K562 (cell line): ENCODE measurements around the gene BICDL1. TPM values are rescaled to one million over a fixed set of nuclear protein-coding genes. Genes with fewer than 3 reads are reported as not detected.

ENCODE experiments used
- ATF1 ChIP-seq, 2 experiments: fragments of 450-650 bp in 1 of 2; IDR thresholded peaks; 2 replicates each; pipeline ENCODE4 v1.6.1; 2016; ENCODE audit warnings: missing compliant biosample characterization in 1 of 2, missing genetic modification characterization in 1 of 2
- ATF3 ChIP-seq, 2 experiments: fragments of 450-650 bp in 1 of 2; sonication (generic) in 1 of 2; formaldehyde crosslinking in 1 of 2; IDR thresholded peaks in 1 of 2; conservative IDR thresholded peaks in 1 of 2; 2 replicates each; pipeline versions ENCODE4 v1.6.1 to v1.8.1; 2016 to 2023; ENCODE audit warnings: mild to moderate bottlenecking in 2 of 2, moderate library complexity in 2 of 2, inconsistent platforms in 1 of 2, missing genetic modification reagents in 1 of 2
- E4F1 ChIP-seq: fragments of 250-450 bp; sonication (Bioruptor Pico); IDR thresholded peaks from 2 replicates; pipeline ENCODE4 v1.5.0; 2021; ENCODE audit warnings: mild to moderate bottlenecking, borderline replicate concordance
- GATAD2B ChIP-seq: fragments of 450-650 bp; IDR thresholded peaks from 2 replicates; pipeline ENCODE4 v1.6.1; 2017; ENCODE audit warnings: mild to moderate bottlenecking, borderline replicate concordance
- HDAC6 ChIP-seq: IDR thresholded peaks from 2 replicates; pipeline ENCODE4 v1.6.1; 2012; ENCODE audit warnings: low read depth, mild to moderate bottlenecking, control low read depth, inconsistent platforms, low read length, moderate library complexity
- HEY1 ChIP-seq: fragments of 250-450 bp; sonication (Bioruptor Pico); IDR thresholded peaks from 2 replicates; pipeline ENCODE4 v1.5.0; 2020; ENCODE audit warnings: mild to moderate bottlenecking, moderate library complexity, borderline replicate concordance
- KAT8 ChIP-seq: fragments of 450-650 bp; IDR thresholded peaks from 2 replicates; pipeline ENCODE4 v1.6.1; 2016; ENCODE audit warnings: low read depth, mild to moderate bottlenecking
- PPARD ChIP-seq: fragments of 250-450 bp; sonication (Bioruptor Pico); IDR thresholded peaks from 2 replicates; pipeline ENCODE4 v1.8.0; 2022; ENCODE audit warnings: inconsistent platforms, mild to moderate bottlenecking, moderate library complexity
- RBBP5 ChIP-seq: fragments of 200-600 bp; sonication (generic); IDR thresholded peaks from 2 replicates; pipeline ENCODE4 v1.6.1; 2012; ENCODE audit warnings: borderline replicate concordance, mild to moderate bottlenecking, low read length, control low read depth, inconsistent platforms; ENCODE audit not compliant: insufficient read depth, poor library complexity, severe bottlenecking
- RFX7 ChIP-seq: fragments of 250-450 bp; sonication (Bioruptor Pico); IDR thresholded peaks from 2 replicates; pipeline ENCODE4 v1.5.1; 2021; ENCODE audit warnings: mild to moderate bottlenecking
- SMARCE1 ChIP-seq: fragments of 450-650 bp; IDR thresholded peaks from 2 replicates; pipeline ENCODE4 v1.7.1; 2016; ENCODE audit warnings: mild to moderate bottlenecking
- TAF7 ChIP-seq: fragments of 450-650 bp; IDR thresholded peaks from 2 replicates; pipeline ENCODE4 v1.6.1; 2016; ENCODE audit warnings: missing genetic modification characterization, missing compliant biosample characterization
- TAL1 ChIP-seq: fragments of 450-650 bp; IDR thresholded peaks from 2 replicates; pipeline ENCODE4 v1.6.1; 2016; ENCODE audit warnings: mild to moderate bottlenecking
- TCF15 ChIP-seq: fragments of 250-450 bp; sonication (Bioruptor Pico); IDR thresholded peaks from 2 replicates; pipeline ENCODE4 v1.8.0; 2022; ENCODE audit warnings: moderate library complexity, mild to moderate bottlenecking, inconsistent platforms
- THRA ChIP-seq: fragments of 450-650 bp; IDR thresholded peaks from 2 replicates; pipeline ENCODE4 v1.6.1; 2017; ENCODE audit warnings: mild to moderate bottlenecking, moderate library complexity
- TSHZ1 ChIP-seq: fragments of 250-450 bp; sonication (Bioruptor Pico); IDR thresholded peaks from 2 replicates; pipeline ENCODE4 v1.4.0; 2020; ENCODE audit warnings: mild to moderate bottlenecking, moderate library complexity
- ZNF224 ChIP-seq: sonication (generic); formaldehyde crosslinking; IDR thresholded peaks from 2 replicates; pipeline ENCODE4 v1.8.0; 2022; ENCODE audit warnings: mild to moderate bottlenecking, missing genetic modification reagents
- ZNF324 ChIP-seq: fragments of 250-450 bp; sonication (Bioruptor Pico); IDR thresholded peaks from 2 replicates; pipeline ENCODE4 v1.4.0; 2020; ENCODE audit warnings: mild to moderate bottlenecking
- polyA plus RNA-seq, 8 experiments: library from polyadenylated mRNA; depleted of rRNA in 4 of 8; stranded (reverse) in 5 of 8; unstranded in 3 of 8; fragments of >200 nt; fragmentation: Nextera tagmentation in 2 of 8; fragmentation: Illumina TruSeq in 1 of 8; extraction: Ambion mirVana in 2 of 8; extraction: Trizol in 1 of 8; gene quantifications; 2 replicates each; pipeline versions ENCODE4 v1.2.1 to v1.2.3, GENCODE V29; 2011 to 2014; ENCODE audit warnings: inconsistent platforms in 1 of 8, missing spikeins in 1 of 8
- total RNA-seq, 7 experiments: library from RNA; depleted of rRNA in 6 of 7; stranded (reverse); fragments of >200 nt in 6 of 7; fragmentation: Illumina TruSeq in 2 of 7; extraction: Trizol in 2 of 7; gene quantifications; 2 replicates each; pipeline versions ENCODE4 v1.2.1 to v1.2.3, GENCODE V29; 2011 to 2021; ENCODE audit warnings: low replicate concordance in 1 of 7

BICDL1 gene
- total and polyA plus RNA-seq, 9 of the 15 experiments (the other 6 are each of a cell fraction or from before 2014, with no cell fraction given) = 0.06 to 2.0 (median 0.58) TPM

GRCh38 chr12:120086801-120087621 lies 98.0 kb downstream of the BICDL1 start (continued):
- no peak for TF ChIP-seq E4F1
- TF ChIP-seq GATAD2B = peak; percentile 57; the same call in 1 of the 2 replicates
- no peak for TF ChIP-seq TAL1
- no peak for TF ChIP-seq RFX7 (CRISPR knock-in tag)
- TF ChIP-seq PPARD (CRISPR knock-in tag) = no peak
- no peak for TF ChIP-seq ZNF324
- peak; percentile 77; the same call in 1 of the 2 replicates for TF ChIP-seq SMARCE1
- no peak for TF ChIP-seq RBBP5
- no peak for TF ChIP-seq ATF3 (IDR thresholded peaks at IDR 0.05)
- TF ChIP-seq ATF3 (CRISPR knock-in tag; conservative IDR thresholded peaks at IDR 0.05) = no peak
- no peak for TF ChIP-seq THRA
- TF ChIP-seq HEY1 (CRISPR knock-in tag) = no peak
- no peak for TF ChIP-seq TSHZ1 (CRISPR knock-in tag)
- TF ChIP-seq TCF15 (CRISPR knock-in tag) = no peak
- TF ChIP-seq KAT8 = no peak
- 0 out of 2 replicates have a peak, but pooled peaks have one; percentile 32 for TF ChIP-seq ATF1 (CRISPR knock-in tag; IDR thresholded peaks at IDR 0.05)
- TF ChIP-seq ATF1 (tag; IDR thresholded peaks at IDR 0.05) = peak; percentile 92
- no peak for TF ChIP-seq ZNF224
- no peak for TF ChIP-seq HDAC6
- TF ChIP-seq TAF7 (tag) = no peak
